Mammary epithelial cell (primary cell): ENCODE measurements around the gene C1orf50.

Experiments
- EZH2 ChIP-seq: IDR thresholded peaks from 2 replicates; pipeline ENCODE4 v1.6.1; 2012; ENCODE audit warnings: low read length, inconsistent platforms, borderline replicate concordance
- TF ChIP-seq, protein P1 (sequence below), 2 donors: IDR thresholded peaks in 1 of 2; conservative IDR thresholded peaks in 1 of 2; 2 replicates each; pipeline ENCODE4 v1.5.1; 2011 to 2012; ENCODE audit warnings: inconsistent platforms in 2 of 2, low read length in 2 of 2, mild to moderate bottlenecking in 2 of 2, control low read depth in 1 of 2, low read depth in 1 of 2; ENCODE audit not compliant: insufficient read depth in 1 of 2; ENCODE audit errors: extremely low read depth in 1 of 2

- TF ChIP-seq EZH2: no peak
- TF ChIP-seq, protein P1, sequence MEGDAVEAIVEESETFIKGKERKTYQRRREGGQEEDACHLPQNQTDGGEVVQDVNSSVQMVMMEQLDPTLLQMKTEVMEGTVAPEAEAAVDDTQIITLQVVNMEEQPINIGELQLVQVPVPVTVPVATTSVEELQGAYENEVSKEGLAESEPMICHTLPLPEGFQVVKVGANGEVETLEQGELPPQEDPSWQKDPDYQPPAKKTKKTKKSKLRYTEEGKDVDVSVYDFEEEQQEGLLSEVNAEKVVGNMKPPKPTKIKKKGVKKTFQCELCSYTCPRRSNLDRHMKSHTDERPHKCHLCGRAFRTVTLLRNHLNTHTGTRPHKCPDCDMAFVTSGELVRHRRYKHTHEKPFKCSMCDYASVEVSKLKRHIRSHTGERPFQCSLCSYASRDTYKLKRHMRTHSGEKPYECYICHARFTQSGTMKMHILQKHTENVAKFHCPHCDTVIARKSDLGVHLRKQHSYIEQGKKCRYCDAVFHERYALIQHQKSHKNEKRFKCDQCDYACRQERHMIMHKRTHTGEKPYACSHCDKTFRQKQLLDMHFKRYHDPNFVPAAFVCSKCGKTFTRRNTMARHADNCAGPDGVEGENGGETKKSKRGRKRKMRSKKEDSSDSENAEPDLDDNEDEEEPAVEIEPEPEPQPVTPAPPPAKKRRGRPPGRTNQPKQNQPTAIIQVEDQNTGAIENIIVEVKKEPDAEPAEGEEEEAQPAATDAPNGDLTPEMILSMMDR (conservative IDR thresholded peaks at IDR 0.05 in 1 of 2, IDR thresholded peaks at IDR 0.05 in 1 of 2; ENCODE audit: extremely low read depth in 1 of 2, insufficient read depth in 1 of 2, low read depth in 1 of 2, low read length in 2 of 2): no peak
These were observed 45.1 kb upstream of the C1orf50 start for GRCh38 chr1:42721926-42722325.
